HEK293 (cell line): Measurements from ENCODE around the gene RNASE3.

ENCODE experiments used
- CTCF ChIP-seq: fragments of 450-650 bp; formaldehyde crosslinking; IDR thresholded peaks from 2 replicates; pipeline ENCODE4 v1.5.1; 2016; ENCODE audit warnings: missing biosample characterization, missing genetic modification characterization
- REPIN1 ChIP-seq: fragments of 450-650 bp; formaldehyde crosslinking; IDR thresholded peaks from 2 replicates; pipeline ENCODE4 v1.5.1; 2017; ENCODE audit warnings: missing biosample characterization, missing genetic modification characterization, low read depth
- SALL2 ChIP-seq: fragments of 450-650 bp; formaldehyde crosslinking; IDR thresholded peaks from 2 replicates; pipeline ENCODE4 v1.5.0; 2017; ENCODE audit warnings: missing biosample characterization, mild to moderate bottlenecking, missing genetic modification characterization, borderline replicate concordance
- TCF7L2 ChIP-seq: IDR thresholded peaks from 2 replicates; pipeline ENCODE4 v1.6.1; 2011; ENCODE audit warnings: low read depth, mild to moderate bottlenecking, inconsistent platforms, low read length, moderate library complexity, borderline replicate concordance
- ZNF202 ChIP-seq: fragments of 450-650 bp; formaldehyde crosslinking; IDR thresholded peaks from 2 replicates; pipeline ENCODE4 v1.5.1; 2016; ENCODE audit warnings: missing biosample characterization, missing genetic modification characterization, borderline replicate concordance
- ZNF391 ChIP-seq: fragments of 450-650 bp; formaldehyde crosslinking; IDR thresholded peaks from 2 replicates; pipeline ENCODE4 v1.5.1; 2016; ENCODE audit warnings: low read depth, missing biosample characterization, missing genetic modification characterization, borderline replicate concordance
- ZNF558 ChIP-seq: fragments of 450-650 bp; formaldehyde crosslinking; IDR thresholded peaks from 2 replicates; pipeline ENCODE4 v1.5.1; 2016; ENCODE audit warnings: missing biosample characterization, missing genetic modification characterization
- ZNF660 ChIP-seq: fragments of 450-650 bp; IDR thresholded peaks from 2 replicates; pipeline ENCODE4 v1.5.1; 2018; ENCODE audit warnings: missing biosample characterization, mild to moderate bottlenecking, missing genetic modification characterization
- TF ChIP-seq, protein P1 (sequence below): fragments of 450-650 bp; formaldehyde crosslinking; IDR thresholded peaks from 2 replicates; pipeline ENCODE4 v1.5.1; 2017; ENCODE audit warnings: missing biosample characterization, missing genetic modification characterization
- TF ChIP-seq, protein P2 (sequence below): fragments of 450-650 bp; formaldehyde crosslinking; IDR thresholded peaks from 2 replicates; pipeline ENCODE4 v1.5.1; 2016; ENCODE audit warnings: missing biosample characterization, missing genetic modification characterization

DNA sequence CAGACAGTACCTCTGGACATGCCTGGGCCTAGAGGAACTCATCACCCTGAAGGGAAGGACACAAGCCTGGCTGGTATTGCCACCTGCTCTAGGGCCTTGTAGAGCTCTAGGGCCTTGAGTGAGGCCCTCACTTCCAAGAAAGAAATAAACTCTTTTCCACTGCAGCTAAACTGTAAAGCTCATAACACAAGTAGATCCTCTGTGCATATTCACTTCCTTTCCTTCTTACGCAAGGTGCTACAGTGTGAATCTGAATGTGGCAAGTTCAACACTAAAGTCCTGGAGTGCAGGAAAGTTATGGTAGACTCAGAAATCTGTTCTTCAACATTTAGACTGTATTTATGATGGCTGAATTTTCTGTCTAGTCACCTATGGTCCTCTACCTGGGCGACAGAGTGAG, 14.5 kb downstream of the RNASE3 start:
- TF ChIP-seq CTCF (tag by site-specific recombination) (no peak), REPIN1 (tag by site-specific recombination) (no peak), ZNF558 (tag by site-specific recombination) (no peak), ZNF202 (tag by site-specific recombination) (no peak), ZNF660 (tag by site-specific recombination) (no peak), TCF7L2 (no peak), SALL2 (tag by site-specific recombination) (no peak), ZNF391 (tag by site-specific recombination) (no peak)
- TF ChIP-seq, protein P1, sequence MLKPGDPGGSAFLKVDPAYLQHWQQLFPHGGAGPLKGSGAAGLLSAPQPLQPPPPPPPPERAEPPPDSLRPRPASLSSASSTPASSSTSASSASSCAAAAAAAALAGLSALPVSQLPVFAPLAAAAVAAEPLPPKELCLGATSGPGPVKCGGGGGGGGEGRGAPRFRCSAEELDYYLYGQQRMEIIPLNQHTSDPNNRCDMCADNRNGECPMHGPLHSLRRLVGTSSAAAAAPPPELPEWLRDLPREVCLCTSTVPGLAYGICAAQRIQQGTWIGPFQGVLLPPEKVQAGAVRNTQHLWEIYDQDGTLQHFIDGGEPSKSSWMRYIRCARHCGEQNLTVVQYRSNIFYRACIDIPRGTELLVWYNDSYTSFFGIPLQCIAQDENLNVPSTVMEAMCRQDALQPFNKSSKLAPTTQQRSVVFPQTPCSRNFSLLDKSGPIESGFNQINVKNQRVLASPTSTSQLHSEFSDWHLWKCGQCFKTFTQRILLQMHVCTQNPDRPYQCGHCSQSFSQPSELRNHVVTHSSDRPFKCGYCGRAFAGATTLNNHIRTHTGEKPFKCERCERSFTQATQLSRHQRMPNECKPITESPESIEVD (tag by site-specific recombination): no peak
- TF ChIP-seq, protein P2, sequence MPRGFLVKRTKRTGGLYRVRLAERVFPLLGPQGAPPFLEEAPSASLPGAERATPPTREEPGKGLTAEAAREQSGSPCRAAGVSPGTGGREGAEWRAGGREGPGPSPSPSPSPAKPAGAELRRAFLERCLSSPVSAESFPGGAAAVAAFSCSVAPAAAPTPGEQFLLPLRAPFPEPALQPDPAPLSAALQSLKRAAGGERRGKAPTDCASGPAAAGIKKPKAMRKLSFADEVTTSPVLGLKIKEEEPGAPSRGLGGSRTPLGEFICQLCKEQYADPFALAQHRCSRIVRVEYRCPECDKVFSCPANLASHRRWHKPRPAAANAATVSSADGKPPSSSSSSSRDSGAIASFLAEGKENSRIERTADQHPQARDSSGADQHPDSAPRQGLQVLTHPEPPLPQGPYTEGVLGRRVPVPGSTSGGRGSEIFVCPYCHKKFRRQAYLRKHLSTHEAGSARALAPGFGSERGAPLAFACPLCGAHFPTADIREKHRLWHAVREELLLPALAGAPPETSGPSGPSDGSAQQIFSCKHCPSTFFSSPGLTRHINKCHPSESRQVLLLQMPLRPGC (tag by site-specific recombination): no peak
